C4-2B (cell line): ENCODE results near the gene CFAP107.
"Not testable (repeated sequence)": the region's sequence is repeated elsewhere in the genome, so short reads cannot be mapped to it uniquely, and the experiment has no call there.

ENCODE experiments used
- H3K27ac ChIP-seq: fragments of 450-650 bp; 2 replicates; pipeline ENCODE4 v1.5.1; 2017
- ZFX ChIP-seq: fragments of 450-650 bp; IDR thresholded peaks from 2 replicates; pipeline ENCODE4 v1.6.1; 2017
- TF ChIP-seq, protein P1 (sequence below): fragments of 450-650 bp; conservative IDR thresholded peaks from 2 replicates; pipeline ENCODE4 v1.5.1; 2017; ENCODE audit warnings: mild to moderate bottlenecking

The CFAP107 gene

DNA sequence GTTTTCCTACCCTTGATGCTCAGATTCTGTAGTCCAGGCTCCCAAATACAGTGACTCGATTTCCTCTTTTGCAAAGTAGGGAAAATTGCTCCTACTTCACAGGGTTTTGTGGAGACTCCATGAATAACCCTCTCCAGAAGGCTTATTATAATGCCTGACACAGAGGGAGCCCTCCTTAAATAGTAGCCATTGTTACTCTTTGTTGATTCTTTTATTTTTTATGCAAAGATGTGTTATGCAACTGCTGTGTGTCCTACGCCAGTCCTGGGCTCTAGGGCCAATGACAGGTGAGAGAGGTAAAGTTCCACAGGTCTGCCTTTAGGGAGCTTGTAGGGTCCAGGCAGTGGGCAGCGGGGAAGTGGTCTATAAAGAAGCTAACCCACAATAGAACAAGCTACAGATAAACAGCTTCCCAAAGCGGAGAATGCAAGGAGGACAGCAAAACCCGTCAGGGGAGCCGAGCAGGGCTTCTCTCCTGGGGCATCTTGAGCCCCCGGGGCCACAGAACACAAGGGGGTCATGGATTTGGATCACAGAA is 28.6 kb upstream of the CFAP107 start:
- no peak overlapping the region for H3K27ac ChIP-seq
- TF ChIP-seq ZFX: no peak
- TF ChIP-seq, protein P1, sequence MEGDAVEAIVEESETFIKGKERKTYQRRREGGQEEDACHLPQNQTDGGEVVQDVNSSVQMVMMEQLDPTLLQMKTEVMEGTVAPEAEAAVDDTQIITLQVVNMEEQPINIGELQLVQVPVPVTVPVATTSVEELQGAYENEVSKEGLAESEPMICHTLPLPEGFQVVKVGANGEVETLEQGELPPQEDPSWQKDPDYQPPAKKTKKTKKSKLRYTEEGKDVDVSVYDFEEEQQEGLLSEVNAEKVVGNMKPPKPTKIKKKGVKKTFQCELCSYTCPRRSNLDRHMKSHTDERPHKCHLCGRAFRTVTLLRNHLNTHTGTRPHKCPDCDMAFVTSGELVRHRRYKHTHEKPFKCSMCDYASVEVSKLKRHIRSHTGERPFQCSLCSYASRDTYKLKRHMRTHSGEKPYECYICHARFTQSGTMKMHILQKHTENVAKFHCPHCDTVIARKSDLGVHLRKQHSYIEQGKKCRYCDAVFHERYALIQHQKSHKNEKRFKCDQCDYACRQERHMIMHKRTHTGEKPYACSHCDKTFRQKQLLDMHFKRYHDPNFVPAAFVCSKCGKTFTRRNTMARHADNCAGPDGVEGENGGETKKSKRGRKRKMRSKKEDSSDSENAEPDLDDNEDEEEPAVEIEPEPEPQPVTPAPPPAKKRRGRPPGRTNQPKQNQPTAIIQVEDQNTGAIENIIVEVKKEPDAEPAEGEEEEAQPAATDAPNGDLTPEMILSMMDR: no peak

- TF ChIP-seq, protein P1: no peak
- no peak for TF ChIP-seq ZFX
- H3K27ac ChIP-seq: no peak overlapping the region
These were observed 23.4 kb upstream of the CFAP107 start for GRCh38 chr1:12722626-12723025.

DNA sequence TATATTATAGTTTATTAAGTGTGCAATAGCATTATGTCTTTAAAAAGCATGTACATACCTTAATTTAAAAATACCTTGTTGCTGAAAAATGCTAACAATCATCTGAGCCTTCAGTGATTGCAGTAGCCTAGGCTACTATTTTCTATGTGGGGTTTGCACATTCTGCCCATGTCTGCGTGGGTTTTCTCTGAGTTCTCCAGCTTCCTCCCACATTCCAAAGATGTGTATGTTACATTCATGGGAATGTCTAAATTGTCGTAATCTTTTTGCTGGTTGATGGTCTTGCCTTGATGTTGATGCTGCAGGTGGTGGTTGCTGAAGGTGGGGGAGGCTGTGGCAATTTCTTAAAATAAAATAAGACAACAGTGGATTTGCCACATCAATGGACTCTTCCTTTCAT is 17.6 kb upstream of the CFAP107 start:
- no peak for TF ChIP-seq ZFX
- TF ChIP-seq, protein P1: no peak
- H3K27ac ChIP-seq: no peak overlapping the region

DNA sequence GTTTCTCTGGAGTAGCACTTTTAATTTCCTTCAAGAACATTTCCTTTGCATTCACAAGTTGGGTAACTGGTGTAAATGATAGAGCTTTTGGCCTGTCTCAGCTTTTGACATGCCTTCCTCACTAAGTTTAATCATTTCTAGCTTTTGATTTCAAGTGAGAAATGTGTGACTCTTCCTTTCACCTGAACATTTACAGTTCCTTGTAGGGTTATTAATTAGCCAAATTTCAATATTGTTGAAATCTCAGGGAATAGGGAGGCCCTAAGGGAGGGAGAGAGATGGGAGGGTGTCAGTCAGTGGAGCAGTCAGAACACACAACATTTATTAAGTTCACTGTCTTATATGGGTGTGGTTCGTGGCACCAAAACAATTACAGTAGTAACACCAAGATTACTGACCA is 15.8 kb upstream of the CFAP107 start:
- TF ChIP-seq ZFX: no peak
- TF ChIP-seq, protein P1: no peak
- H3K27ac ChIP-seq: no peak overlapping the region

DNA sequence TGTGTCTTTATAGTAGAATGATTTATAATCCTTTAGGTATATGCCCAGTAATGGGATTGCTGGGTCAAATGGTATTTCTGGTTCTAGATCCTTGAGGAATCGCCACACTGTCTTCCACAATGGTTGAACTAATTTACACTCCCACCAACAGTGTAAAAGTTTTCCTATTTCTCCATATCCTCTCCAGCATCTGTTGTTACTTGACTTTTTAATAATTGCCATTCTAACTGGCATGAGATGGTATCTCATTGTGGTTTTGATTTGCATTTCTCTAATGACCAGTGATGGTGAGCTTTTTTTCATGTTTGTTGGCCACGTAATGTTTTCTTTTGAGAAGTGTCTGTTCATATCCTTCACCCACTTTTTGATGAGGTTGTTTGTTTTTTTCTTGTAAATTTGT is 14.9 kb upstream of the CFAP107 start:
- not testable (repeated sequence) for H3K27ac ChIP-seq

- TF ChIP-seq, protein P1: no peak
- TF ChIP-seq ZFX: no peak
- H3K27ac ChIP-seq: no peak overlapping the region
These were observed 11.3 kb upstream of the CFAP107 start for GRCh38 chr1:12734651-12735050.

- no peak overlapping the region for H3K27ac ChIP-seq
- no peak for TF ChIP-seq ZFX
- TF ChIP-seq, protein P1: no peak
These were observed 7.1 kb upstream of the CFAP107 start for GRCh38 chr1:12738934-12739333.

DNA sequence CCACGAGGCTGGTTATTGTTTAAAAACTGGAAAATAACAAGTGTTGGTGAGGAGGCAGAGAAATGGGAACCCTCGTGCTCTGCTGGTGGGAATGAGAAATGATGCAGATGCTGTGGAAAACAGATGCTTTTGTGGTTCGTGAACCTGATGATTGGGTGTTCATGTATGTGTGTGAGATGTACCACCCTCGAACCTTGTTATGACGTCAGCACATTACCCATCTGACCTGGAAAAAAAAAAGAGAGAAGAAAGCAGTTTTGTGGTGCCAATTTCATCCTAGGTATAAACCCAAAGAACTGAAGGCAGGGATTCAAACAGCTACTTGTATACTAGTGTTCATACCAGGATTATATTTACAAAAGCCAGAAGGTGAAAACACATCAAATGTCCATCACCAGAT is 6.4 kb upstream of the CFAP107 start:
- no peak overlapping the region for H3K27ac ChIP-seq
- TF ChIP-seq, protein P1: no peak
- TF ChIP-seq ZFX: no peak
